Duodenal mucosa (tissue), 2 donors: ENCODE results near the gene CDH8.

ENCODE experiments used
- H3K27ac ChIP-seq: one replicate; pipeline ENCODE4 v1.7.0; 2013; ENCODE audit warnings: low read depth, low read length
- H3K27me3 ChIP-seq, 2 donors: one replicate each; pipeline ENCODE4 v1.7.0; 2013; ENCODE audit warnings: low read length in 2 of 2, control low read depth in 1 of 2; ENCODE audit not compliant: insufficient read depth in 2 of 2, control insufficient read depth in 1 of 2
- H3K36me3 ChIP-seq, 2 donors: one replicate each; pipeline ENCODE4 v1.7.0; 2013; ENCODE audit warnings: low read length in 2 of 2, control low read depth in 1 of 2; ENCODE audit not compliant: insufficient read depth in 2 of 2, control insufficient read depth in 1 of 2
- H3K4me1 ChIP-seq, 2 donors: one replicate each; pipeline ENCODE4 v1.7.0; 2013; ENCODE audit warnings: low read length in 2 of 2, control low read depth in 1 of 2; ENCODE audit not compliant: insufficient read depth in 2 of 2, control insufficient read depth in 1 of 2
- H3K4me3 ChIP-seq, 2 donors: one replicate each; pipeline ENCODE4 v1.7.0; 2013; ENCODE audit warnings: low read length in 2 of 2, low read depth in 1 of 2
- H3K9ac ChIP-seq, 2 donors: one replicate each; pipeline ENCODE4 v1.7.0; 2013; ENCODE audit warnings: low read length in 2 of 2, low read depth in 1 of 2
- H3K9me3 ChIP-seq, 2 donors: one replicate each; pipeline ENCODE4 v1.7.0; 2013; ENCODE audit warnings: low read length in 2 of 2, control low read depth in 1 of 2; ENCODE audit not compliant: control insufficient read depth in 1 of 2

Gene CDH8

GRCh38 chr16:61617219-61617783 is 418.9 kb downstream of the CDH8 start:
- H3K4me1 ChIP-seq: no peaks in the 10 kb centered on the region
- no peaks in the 10 kb centered on the region for H3K9me3 ChIP-seq
- H3K27ac ChIP-seq: no peak overlapping the region
- no peak overlapping the region for H3K4me3 ChIP-seq
- H3K9ac ChIP-seq: no peak overlapping the region
- H3K27me3 ChIP-seq: no peaks in the 10 kb centered on the region
- no peaks in the 10 kb centered on the region for H3K36me3 ChIP-seq

- H3K4me3 ChIP-seq: no peak overlapping the region
- H3K4me1 ChIP-seq: no peaks in the 10 kb centered on the region
- H3K36me3 ChIP-seq: no peaks in the 10 kb centered on the region
- no peak overlapping the region for H3K9ac ChIP-seq
- H3K27me3 ChIP-seq: no peaks in the 10 kb centered on the region
- H3K27ac ChIP-seq: no peak overlapping the region
- no peaks in the 10 kb centered on the region for H3K9me3 ChIP-seq
Observed at GRCh38 chr16:61616088-61616487, 420.1 kb downstream of the CDH8 start.

GRCh38 chr16:61611847-61612491 is 424.3 kb downstream of the CDH8 start:
- Histone ChIP-seq H3K36me3 (no peaks in the 10 kb centered on the region), H3K9me3 (peaks cover 0 to 5% of the 10 kb centered on the region in 2 donors), H3K4me3 (no peak overlapping the region), H3K9ac (no peak overlapping the region), H3K4me1 (no peaks in the 10 kb centered on the region), H3K27ac (no peak overlapping the region), H3K27me3 (no peaks in the 10 kb centered on the region)

GRCh38 chr16:61606581-61606980 is 429.7 kb downstream of the CDH8 start:
- Histone ChIP-seq H3K27me3 (no peaks in the 10 kb centered on the region), H3K9me3 (peaks cover 4 to 5% of the 10 kb centered on the region in 2 donors), H3K27ac (no peak overlapping the region), H3K9ac (no peak overlapping the region), H3K4me1 (no peaks in the 10 kb centered on the region), H3K4me3 (no peak overlapping the region), H3K36me3 (no peaks in the 10 kb centered on the region)
